ENCODE results near the gene PPP1R26. TPM values are rescaled to one million over a fixed set of nuclear protein-coding genes. Genes with fewer than 3 reads are reported as not detected.
"Not testable (repeated sequence)": the region's sequence is repeated elsewhere in the genome, so short reads cannot be mapped to it uniquely, and the experiment has no call there.

PPP1R26 gene
- total RNA-seq, 1 donor from 2014 or later = 19.5 TPM

DNA sequence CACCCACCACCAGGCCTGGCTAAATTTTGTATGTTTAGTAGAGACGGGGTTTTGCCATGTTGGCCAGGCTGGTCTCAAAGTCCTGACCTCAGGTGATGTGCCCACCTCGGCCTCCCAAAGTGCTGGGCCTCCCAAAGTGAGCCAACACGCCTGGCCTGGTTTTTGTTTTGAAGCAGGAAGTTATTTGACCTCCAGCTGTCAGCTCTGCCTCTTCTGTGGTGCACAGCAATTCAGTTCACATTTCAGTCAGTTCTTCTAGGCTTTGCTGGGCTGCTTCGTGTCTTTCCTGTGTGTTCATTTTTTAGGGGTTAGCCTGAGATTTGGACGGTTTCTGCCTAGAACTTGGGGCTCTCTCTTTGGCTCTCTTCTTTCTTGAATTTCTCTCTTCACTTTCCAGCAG, 50.6 kb downstream of the PPP1R26 start:
- no peak for DNase-seq (ENCODE audit: low spot score)
- no peak overlapping the region for H3K27ac Mint-ChIP-seq (ENCODE audit: unreplicated experiment)
- H3K27me3 Mint-ChIP-seq (ENCODE audit: low read depth) = peaks cover 3% of the 10 kb centered on the region
- peaks cover 14% of the 10 kb centered on the region for H3K4me1 Mint-ChIP-seq (ENCODE audit: low read depth)
- no peaks in the 10 kb centered on the region for H3K36me3 Mint-ChIP-seq (ENCODE audit: low read depth)
- no peak overlapping the region for H3K4me3 Mint-ChIP-seq (ENCODE audit: unreplicated experiment)
- H3K9me3 Mint-ChIP-seq (ENCODE audit: low read depth) = peaks cover 4% of the 10 kb centered on the region
- TF ChIP-seq, protein P1, sequence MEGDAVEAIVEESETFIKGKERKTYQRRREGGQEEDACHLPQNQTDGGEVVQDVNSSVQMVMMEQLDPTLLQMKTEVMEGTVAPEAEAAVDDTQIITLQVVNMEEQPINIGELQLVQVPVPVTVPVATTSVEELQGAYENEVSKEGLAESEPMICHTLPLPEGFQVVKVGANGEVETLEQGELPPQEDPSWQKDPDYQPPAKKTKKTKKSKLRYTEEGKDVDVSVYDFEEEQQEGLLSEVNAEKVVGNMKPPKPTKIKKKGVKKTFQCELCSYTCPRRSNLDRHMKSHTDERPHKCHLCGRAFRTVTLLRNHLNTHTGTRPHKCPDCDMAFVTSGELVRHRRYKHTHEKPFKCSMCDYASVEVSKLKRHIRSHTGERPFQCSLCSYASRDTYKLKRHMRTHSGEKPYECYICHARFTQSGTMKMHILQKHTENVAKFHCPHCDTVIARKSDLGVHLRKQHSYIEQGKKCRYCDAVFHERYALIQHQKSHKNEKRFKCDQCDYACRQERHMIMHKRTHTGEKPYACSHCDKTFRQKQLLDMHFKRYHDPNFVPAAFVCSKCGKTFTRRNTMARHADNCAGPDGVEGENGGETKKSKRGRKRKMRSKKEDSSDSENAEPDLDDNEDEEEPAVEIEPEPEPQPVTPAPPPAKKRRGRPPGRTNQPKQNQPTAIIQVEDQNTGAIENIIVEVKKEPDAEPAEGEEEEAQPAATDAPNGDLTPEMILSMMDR (IDR thresholded peaks at IDR 0.05) = no peak

DNA sequence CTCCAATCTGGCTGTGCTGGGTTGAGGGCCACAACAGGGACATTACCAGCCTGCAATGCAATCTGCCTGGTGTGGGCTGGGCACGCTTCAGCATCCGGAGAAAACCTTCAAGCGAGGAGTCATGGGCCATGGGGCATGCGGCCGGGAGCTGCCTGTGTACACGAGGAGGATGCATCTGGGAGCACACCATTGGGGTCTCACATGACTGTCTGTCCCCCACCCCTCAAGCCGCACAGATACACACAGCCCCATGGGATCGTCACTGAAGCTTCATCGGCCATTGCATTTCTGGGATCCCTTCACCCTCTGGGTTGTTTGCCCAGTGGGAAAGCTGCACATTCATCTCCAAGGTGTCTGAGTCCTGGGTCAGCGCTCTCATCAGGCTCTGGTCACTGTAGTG, 51.5 kb downstream of the PPP1R26 start:
- no peak overlapping the region for H3K4me3 Mint-ChIP-seq (ENCODE audit: unreplicated experiment)
- no peak for DNase-seq (ENCODE audit: low spot score)
- no peaks in the 10 kb centered on the region for H3K36me3 Mint-ChIP-seq (ENCODE audit: low read depth)
- H3K9me3 Mint-ChIP-seq (ENCODE audit: low read depth) = peaks cover 4% of the 10 kb centered on the region
- TF ChIP-seq, protein P1 (IDR thresholded peaks at IDR 0.05) = no peak
- peaks cover 23% of the 10 kb centered on the region for H3K4me1 Mint-ChIP-seq (ENCODE audit: low read depth)
- H3K27me3 Mint-ChIP-seq (ENCODE audit: low read depth) = peaks cover 3% of the 10 kb centered on the region
- H3K27ac Mint-ChIP-seq (ENCODE audit: unreplicated experiment) = no peak overlapping the region

- no peak overlapping the region for H3K27ac Mint-ChIP-seq (ENCODE audit: unreplicated experiment)
- H3K9me3 Mint-ChIP-seq (ENCODE audit: low read depth) = peaks cover 7% of the 10 kb centered on the region
- H3K27me3 Mint-ChIP-seq (ENCODE audit: low read depth) = peaks cover 5% of the 10 kb centered on the region
- no peaks in the 10 kb centered on the region for H3K36me3 Mint-ChIP-seq (ENCODE audit: low read depth)
- TF ChIP-seq, protein P1 (IDR thresholded peaks at IDR 0.05) = no peak
- no peak for DNase-seq (ENCODE audit: low spot score)
- H3K4me1 Mint-ChIP-seq (ENCODE audit: low read depth) = peaks cover 35% of the 10 kb centered on the region
- H3K4me3 Mint-ChIP-seq (ENCODE audit: unreplicated experiment) = no peak overlapping the region
These were observed 53.5 kb downstream of the PPP1R26 start for GRCh38 chr9:135533113-135533512.

GRCh38 chr9:135533674-135534073, 54.1 kb downstream of the PPP1R26 start:
- H3K27me3 Mint-ChIP-seq (ENCODE audit: low read depth) = peaks cover 10% of the 10 kb centered on the region
- DNase-seq (ENCODE audit: low spot score) = no peak

DNA sequence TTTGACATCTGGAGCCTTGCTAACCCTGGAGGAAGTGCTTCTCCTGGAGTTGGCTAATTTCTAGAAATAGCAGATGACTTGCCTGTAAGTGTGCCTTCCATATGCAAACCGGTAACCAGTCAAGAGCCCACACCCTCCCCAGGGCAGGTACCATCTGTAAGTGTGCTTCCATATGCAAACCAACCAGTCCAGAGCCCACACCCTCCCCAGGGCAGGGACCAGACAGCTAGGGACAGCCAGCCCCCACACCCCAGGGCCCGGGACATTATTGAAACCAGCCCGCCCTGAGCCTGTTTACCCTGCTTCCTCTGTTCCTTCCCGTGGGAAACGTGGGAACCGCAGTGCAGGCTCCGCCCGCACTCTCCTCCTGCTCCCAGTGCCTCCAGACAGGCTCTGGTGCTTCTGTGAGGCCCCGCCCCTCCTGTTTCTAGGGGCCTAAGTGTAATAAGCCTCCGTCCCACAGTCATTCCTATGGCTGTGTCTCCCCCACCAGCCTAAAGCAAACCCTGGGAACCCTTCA, 54.7 kb downstream of the PPP1R26 start:
- not testable (repeated sequence) for H3K36me3 Mint-ChIP-seq (ENCODE audit: low read depth); H3K9me3 Mint-ChIP-seq (ENCODE audit: low read depth); DNase-seq (ENCODE audit: low spot score)
- Mint-ChIP-seq H3K4me1 (ENCODE audit: low read depth) (peaks cover 35% of the 10 kb centered on the region), H3K27me3 (ENCODE audit: low read depth) (peaks cover 16% of the 10 kb centered on the region), H3K27ac (ENCODE audit: unreplicated experiment) (peak overlapping the region; percentile 73), H3K4me3 (ENCODE audit: unreplicated experiment) (peak overlapping the region; percentile 25)

More at GRCh38 chr9:135533674-135534073, 54.1 kb downstream of the PPP1R26 start:
- H3K27ac Mint-ChIP-seq (ENCODE audit: unreplicated experiment) = peak overlapping the region; percentile 73
- TF ChIP-seq, protein P1 (IDR thresholded peaks at IDR 0.05) = no peak
- H3K36me3 Mint-ChIP-seq (ENCODE audit: low read depth) = no peaks in the 10 kb centered on the region
- peaks cover 35% of the 10 kb centered on the region for H3K4me1 Mint-ChIP-seq (ENCODE audit: low read depth)
- peaks cover 7% of the 10 kb centered on the region for H3K9me3 Mint-ChIP-seq (ENCODE audit: low read depth)
- H3K4me3 Mint-ChIP-seq (ENCODE audit: unreplicated experiment) = no peak overlapping the region

DNA sequence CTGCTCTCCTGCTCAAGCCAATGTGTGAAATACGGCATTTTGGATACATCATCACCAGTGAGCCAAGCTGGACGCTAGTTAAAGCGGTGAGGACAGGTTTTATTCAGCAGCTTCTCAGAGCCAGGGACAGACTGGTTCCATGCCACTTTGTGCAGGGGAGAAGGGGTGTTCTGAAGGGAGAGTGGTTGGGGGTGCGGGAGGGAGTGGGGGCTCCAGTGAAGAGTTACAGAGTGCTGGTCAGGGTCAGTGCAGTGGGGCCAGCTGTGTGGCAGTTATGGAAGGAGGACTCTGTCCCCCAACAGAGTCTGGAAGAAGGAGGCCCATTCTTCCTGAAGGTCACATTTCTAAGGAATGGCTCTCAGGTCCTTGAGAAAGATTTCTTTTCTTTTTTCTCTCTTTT, 55.2 kb downstream of the PPP1R26 start:
- not testable (repeated sequence) for H3K36me3 Mint-ChIP-seq (ENCODE audit: low read depth); DNase-seq (ENCODE audit: low spot score); H3K9me3 Mint-ChIP-seq (ENCODE audit: low read depth)
- Mint-ChIP-seq H3K27ac (ENCODE audit: unreplicated experiment) (peak overlapping the region; percentile 73), H3K27me3 (ENCODE audit: low read depth) (peaks cover 20% of the 10 kb centered on the region), H3K4me3 (ENCODE audit: unreplicated experiment) (peak overlapping the region; percentile 25), H3K4me1 (ENCODE audit: low read depth) (peaks cover 35% of the 10 kb centered on the region)

DNA sequence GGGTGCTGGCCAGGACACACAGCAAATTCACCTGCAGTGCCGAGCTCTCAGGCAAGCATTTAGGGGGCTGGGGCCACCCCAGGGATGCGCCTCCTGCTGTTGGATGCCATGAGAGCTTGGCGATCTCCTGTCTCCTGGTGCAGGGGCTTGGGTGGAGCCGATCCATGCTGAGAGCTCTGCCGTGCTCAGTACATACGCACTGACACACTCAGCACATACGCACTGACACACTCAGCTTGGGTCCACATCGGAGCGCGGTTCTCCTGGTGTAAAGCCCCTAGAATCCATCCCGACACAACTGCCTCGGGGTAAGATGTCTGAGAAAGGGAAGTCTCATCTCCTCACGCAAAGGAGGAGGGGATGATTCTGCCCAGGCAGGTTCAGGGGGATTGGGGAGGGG, 56.0 kb downstream of the PPP1R26 start:
- H3K27me3 Mint-ChIP-seq (ENCODE audit: low read depth) = peaks cover 23% of the 10 kb centered on the region
- not testable (repeated sequence) for DNase-seq (ENCODE audit: low spot score); H3K36me3 Mint-ChIP-seq (ENCODE audit: low read depth); H3K9me3 Mint-ChIP-seq (ENCODE audit: low read depth)
- peak overlapping the region; percentile 41 for H3K4me3 Mint-ChIP-seq (ENCODE audit: unreplicated experiment)
- peak overlapping the region; percentile 86 for H3K27ac Mint-ChIP-seq (ENCODE audit: unreplicated experiment)
- H3K4me1 Mint-ChIP-seq (ENCODE audit: low read depth) = peaks cover 35% of the 10 kb centered on the region

Data from chondrocyte (in vitro differentiated cells).